IPS-NIHi11 (cell line): ENCODE data around the gene SEMA3B.
"Not testable (repeated sequence)": the region's sequence is repeated elsewhere in the genome, so short reads cannot be mapped to it uniquely, and the experiment has no call there.

Source experiments
- DNase-seq: peaks from one replicate; pipeline ENCODE4 v3.0.0; 2012; ENCODE audit warnings: mixed read lengths, low spot score

SEMA3B gene

DNA sequence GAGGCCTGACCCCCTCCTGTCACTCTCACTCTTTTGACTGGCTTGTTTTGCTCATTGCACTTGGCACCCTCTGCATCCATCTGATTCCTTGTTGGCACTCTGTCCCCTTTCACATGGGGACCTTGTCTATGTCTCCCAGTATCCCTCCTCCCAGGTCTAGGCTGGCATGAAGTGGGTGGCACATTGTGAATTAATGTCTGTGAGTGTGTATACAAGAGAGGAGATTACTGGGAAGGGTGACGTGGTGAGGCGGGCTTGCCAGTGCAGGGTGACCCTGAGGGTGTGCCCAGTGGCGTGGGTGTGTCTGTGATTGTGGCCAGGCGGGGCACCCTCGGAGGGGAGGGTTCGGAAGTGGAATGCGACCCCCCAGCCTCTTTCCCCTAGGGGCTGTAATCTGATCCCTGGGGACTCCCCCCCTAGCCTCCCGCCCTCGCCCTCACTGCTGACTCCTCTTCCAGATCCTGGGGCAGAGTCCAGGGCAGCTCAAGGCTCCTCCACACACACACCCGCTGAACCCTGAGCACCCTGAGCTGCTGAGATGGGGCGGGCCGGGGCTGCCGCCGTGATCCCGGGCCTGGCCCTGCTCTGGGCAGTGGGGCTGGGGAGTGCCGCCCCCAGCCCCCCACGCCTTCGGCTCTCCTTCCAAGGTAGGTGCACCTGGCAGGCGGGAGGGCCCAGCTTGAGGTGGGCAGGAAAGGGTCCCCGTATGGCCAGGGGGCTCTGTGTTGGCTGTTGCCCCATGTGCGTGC, at the start of gene SEMA3B:
Gene SEMA3B, plus strand, starts transcription at position 445 of the 749 bp plus-strand sequence. Its CDS starts 94 bp downstream, at position 539.
- DNase-seq: peak; percentile 57

- DNase-seq: no peak
These were observed 49.7 kb upstream of the SEMA3B start for GRCh38 chr3:50219285-50219684.

- DNase-seq: no peak
These were observed 48.8 kb upstream of the SEMA3B start for GRCh38 chr3:50220109-50220508.

DNA sequence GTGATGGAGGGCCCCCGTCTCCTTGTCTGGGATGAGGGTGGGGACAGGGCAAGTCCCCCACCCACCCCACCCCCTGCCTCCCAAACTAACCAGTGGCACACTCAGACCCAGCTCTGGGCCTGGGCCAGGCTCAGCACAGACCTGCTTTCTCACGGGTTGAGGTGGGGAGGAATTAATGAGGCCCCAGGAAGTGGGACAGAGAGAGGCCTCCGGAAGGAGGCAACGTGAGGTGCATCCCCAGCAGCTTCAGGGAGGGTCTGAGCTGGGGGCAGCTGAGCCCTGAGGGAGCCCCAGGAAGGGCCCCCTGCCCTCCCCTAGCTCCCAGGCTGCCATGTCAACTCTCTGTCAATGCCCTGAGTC, 47.9 kb upstream of the SEMA3B start:
- DNase-seq: no peak

GRCh38 chr3:50221411-50222168, 47.4 kb upstream of the SEMA3B start:
- peak; percentile 79 for DNase-seq

- DNase-seq: no peak
These were observed 46.8 kb upstream of the SEMA3B start for GRCh38 chr3:50222169-50222528.

DNA sequence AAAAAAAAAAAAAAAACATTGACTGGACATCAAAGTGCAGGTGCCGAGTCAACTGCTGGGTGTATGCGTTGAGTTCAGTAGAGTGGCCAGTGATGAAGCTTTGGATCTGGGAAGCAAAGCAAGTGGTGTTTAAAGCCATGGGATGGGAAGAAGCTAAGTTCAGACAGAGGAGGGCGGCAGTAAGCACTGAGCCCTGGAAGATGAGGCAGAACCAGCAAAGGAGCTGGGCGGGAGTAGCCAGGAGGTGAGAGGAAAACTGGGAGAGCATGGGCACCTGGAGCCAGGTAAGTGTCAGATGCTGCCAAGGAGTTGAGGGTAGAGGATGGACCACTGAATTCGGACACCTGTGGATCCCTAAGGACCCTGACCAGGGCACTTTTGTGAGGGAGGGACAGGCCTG, 44.3 kb upstream of the SEMA3B start:
- DNase-seq: no peak

DNA sequence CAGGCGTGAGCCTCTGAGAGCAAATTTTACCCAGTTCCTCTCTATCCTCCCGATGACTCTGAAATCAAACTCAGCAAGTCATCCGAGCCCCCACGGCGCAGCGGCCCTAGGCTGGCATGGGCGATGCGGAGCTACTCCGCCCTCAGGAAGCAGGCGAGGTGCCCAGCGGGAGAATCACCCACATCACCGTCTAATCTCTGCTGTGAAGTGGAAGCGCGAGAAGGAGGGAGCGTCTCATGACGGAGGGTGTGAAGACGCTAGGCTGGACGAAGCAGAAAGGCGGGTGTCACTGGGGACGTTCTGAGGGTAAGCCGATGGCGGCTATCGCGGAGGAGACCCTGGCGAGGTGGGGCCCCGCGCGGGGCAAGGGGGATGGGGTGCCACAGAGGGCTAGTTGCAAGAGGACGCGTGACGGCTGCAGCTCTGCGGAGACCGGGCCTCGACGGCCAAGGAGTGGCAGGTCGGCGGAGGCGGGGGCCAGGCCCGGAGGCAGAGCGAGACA, 42.0 kb upstream of the SEMA3B start:
- no peak for DNase-seq

GRCh38 chr3:50227390-50228183, 41.4 kb upstream of the SEMA3B start:
- DNase-seq: peak; percentile 91

DNA sequence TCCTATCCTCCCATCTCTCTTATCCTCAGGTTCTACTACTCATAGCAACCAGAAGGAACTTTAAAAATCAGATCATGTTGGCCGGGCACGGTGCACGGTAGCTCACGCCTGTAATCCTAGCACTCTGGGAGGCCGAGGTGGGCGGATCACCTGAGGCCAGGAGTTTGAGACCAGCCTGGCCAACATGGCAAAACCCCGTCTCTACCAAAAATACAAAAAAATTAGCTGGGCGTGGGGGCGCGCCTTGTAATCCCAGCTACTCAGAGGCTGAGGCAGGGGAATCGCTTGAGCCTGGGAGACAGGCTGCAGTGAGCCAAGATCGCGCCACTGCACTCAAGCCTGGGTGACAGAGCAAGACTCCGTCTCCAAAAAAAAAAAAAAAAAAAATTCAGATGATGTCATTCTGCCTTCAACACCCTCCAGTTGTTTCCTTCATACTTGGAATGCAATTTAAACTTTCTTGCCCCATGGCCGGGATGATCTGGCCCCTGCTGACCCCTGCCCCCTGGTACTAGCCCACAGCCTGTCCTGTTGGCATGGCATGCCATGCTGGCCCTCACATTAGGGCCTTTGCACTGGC, 40.7 kb upstream of the SEMA3B start:
- DNase-seq: not testable (repeated sequence)

- no peak for DNase-seq
These were observed 39.5 kb upstream of the SEMA3B start for GRCh38 chr3:50229490-50229889.

DNA sequence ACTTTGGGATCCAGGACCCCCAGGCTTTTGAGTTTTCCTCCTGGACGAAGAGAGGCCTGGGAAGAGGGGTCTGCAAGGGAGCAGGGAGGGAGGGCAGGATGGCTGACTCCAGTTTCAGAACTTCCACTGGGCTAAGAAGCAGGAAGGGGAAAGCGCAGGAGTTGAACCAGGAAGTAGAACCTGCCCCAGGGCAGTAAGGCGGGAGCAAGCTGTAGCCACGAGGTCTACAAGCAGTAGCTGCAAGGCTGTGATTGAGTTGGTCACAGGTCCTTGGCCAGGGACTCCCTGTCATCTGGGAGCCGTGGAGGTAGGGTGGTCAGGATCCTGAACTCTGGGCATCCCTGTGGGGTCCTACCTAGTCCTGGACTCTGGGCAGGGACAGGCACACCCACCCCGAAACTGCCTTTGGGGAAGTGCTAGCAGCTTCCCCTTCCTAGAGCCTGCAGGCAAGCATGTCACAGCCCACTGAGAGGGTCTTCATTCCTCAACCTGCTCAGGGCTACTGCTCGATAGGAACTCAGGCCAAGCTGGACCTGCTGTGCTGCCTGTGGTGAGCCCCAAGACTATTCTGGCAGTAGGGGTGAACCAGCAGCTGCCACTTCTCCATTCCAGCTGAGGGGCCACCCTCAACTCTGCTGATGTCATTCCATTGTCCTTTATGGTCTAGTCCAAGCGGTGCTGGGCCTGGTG, 38.7 kb upstream of the SEMA3B start:
- no peak for DNase-seq

- no peak for DNase-seq
These were observed 38.2 kb upstream of the SEMA3B start for GRCh38 chr3:50230794-50231125.

- DNase-seq: no peak
These were observed 37.4 kb upstream of the SEMA3B start for GRCh38 chr3:50231581-50231980.

DNA sequence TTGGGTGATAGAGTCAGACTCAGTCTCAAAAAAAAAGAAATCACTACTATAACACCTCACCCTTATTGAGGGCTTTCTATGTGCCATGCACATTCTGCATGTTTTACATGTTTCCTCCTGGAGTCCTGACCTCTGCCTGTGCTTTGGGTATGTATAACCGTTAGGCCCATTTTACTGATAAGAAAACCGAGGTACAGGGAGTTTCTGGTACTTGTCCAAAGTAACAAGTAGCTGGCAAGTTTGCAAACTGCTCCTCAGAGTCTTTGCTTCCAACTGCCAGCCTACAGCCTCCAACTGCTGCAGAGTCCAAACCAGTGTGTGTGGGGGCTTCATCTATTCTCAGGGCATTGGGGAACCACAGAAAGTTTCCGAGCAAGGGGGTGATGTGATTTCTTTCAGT, 36.6 kb upstream of the SEMA3B start:
- DNase-seq: no peak

DNA sequence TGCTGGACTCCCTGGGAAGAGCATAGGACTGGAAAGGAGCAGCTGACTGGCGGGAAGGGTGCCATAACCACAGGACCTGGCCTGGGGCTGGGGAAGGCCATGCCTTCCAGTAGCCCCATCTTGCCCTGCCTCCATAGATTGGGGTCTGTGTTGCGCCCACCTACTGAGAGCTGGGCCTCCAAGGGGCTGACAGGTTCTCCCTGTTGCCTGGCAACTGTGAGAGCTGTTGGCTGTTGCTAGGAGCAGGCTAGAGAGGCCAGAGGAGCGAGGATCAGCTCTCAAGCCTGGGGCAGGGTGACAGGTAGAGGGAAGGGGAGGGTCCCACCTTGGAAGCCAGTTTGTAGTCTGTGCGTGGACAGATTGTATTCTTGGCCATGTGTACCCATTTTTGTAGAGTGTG, 35.8 kb upstream of the SEMA3B start:
- DNase-seq: no peak

DNA sequence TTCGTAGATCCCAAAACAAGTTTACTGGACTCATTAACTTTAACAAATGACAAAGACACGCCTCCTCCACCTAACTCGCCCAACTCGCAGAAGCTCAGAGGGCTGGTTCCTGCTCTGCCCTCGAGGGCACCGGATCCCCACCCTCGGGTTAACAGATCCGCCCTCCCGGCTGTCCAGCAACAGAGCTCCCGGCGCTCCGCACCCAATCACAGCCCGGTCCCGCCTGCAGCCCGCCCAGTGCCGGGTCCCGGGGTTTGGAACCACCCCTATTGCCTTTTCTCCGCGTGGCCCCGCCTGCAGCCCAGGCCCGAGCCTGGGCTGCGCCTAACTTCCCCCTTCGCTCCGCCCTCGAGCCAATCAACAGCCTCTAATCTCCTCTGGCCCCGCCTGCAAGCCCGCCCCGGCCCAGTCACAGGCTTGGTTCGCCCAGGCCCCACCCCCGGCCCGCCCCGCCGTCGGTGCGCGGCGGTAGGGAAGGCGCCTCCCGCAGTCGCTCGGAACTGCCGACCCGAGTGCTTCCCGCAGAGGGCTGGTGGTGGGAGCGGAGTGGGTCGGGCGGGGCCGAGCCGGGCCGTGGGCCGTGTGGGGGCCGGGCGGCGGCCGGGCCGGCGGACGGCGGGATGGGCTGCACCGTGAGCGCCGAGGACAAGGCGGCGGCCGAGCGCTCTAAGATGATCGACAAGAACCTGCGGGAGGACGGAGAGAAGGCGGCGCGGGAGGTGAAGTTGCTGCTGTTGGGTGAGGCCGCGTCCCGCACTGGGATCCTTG, 33.0 kb upstream of the SEMA3B start, which contains the start of gene GNAI2:
Gene GNAI2, plus strand, starts transcription at position 489 of the 768 bp plus-strand sequence. Its CDS starts 132 bp downstream, at position 621.
- DNase-seq: peak; percentile 96

- DNase-seq: no peak
These were observed 32.3 kb upstream of the SEMA3B start for GRCh38 chr3:50236484-50237132.

DNA sequence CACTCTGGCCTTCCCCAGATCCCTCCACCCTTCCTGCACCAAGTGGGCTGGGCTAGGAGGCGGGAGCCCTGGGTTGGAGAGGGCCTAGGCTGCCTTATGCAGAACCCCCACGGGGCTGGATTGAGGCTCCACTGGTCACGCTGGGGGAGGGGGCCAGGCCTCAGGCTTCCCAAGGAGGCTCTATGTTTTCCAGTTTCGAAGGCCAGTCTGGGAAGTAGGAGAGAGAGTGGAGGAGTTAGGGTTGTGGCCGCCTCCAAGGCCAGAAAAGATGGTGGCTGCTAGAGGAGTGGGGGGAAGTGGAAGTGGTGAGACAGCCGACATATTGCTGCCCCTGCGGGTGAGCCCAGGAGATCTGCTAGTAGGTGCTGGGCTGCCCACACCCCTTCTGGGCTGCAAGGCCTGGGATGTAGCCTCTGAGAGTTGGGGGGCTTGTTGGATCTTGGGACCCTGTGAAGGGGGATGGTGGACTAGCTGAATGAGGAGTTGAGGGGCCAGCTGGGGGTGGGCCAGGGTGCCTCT, 31.8 kb upstream of the SEMA3B start:
- DNase-seq: no peak
